Hindlimb muscle (tissue), 1 donor: Measurements from ENCODE around the gene SMIM7. TPM values are rescaled to one million over a fixed set of nuclear protein-coding genes. Genes with fewer than 3 reads are reported as not detected.
"Not testable (repeated sequence)": the region's sequence is repeated elsewhere in the genome, so short reads cannot be mapped to it uniquely, and the experiment has no call there.

ENCODE experiments used
- DNase-seq: peaks from one replicate; pipeline ENCODE4 v3.0.0-alpha.2; 2013
- polyA plus RNA-seq: library from polyadenylated mRNA; unstranded; fragments of 120-200 nt; gene quantifications from one replicate; pipeline ENCODE4 v1.2.1, GENCODE V29; 2013; ENCODE audit not compliant: insufficient read length

SMIM7 gene
- polyA plus RNA-seq, 1 donor: 52.2 TPM

GRCh38 chr19:16654627-16655026, 5.3 kb downstream of the SMIM7 start:
- no peak for DNase-seq

DNA sequence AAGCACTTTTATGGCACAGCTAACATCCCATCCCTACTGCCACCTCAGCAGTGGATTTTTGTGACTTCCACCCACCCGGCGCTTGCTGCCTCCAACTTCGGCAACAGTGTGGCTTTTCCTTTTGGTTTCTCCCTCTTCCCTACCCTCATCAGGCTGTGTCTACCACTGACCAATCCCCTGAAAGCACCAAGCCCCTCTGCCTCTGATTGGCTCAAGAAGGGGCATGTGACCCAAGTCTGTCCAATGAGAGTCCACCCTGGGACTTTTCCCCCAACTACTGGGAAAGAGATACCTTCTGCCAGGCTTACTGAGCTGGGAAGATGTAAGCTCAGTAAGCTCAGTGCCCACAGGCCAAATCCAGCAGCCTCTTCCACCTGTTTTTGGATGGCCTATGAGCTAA, 5.8 kb downstream of the SMIM7 start:
- DNase-seq: no peak

DNA sequence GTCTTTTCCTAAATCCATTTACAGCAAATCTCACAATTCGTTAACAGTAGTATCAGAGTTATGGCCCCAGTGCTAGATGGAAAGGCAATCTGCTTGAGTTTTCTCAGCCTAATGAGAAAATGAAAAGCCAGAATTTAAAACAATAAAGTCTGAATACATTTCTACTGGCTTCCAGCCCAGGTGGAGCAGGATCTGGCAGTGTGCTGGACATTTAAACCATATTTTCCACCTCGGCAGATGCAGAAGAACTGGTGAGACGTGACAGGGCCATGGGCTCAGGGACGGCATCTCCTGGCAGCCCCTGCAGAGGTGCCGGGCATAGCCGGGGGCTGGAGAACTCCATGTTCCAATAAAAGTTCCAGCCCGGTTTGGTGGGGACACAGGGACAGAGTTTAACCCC, 7.1 kb downstream of the SMIM7 start:
- peak; percentile 36 for DNase-seq

DNA sequence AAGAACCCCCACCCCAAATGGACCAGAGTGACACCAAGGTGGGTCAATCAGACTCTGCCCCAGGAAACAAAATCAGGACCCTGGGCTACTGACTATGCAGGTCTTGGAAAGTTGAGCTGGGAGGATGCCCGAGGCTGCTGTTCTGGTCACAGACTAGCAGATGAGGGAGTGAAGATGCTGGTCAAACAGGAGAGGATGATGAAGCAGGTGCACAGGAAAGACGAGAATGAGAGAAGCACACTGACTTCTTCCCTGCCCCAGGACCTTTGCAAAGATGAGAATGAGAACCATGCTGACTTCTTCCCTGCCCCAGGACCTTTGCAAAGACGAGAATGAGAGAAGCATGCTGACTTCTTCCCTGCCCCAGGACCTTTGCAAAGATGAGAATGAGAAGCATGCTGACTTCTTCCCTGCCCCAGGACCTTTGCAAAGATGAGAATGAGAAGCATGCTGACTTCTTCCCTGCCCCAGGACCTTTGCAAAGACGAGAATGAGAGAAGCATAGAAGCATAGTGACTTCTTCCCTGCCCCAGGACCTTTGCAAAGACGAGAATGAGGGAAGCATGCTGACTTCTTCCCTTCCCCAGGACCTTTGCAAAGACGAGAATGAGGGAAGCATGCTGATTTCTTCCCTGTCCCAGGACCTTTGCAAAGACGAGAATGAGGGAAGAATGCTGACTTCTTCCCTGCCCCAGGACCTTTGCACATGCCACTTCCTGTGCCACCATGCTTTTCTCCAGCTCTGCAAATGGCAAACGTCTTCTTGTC, 8.3 kb downstream of the SMIM7 start:
- DNase-seq: not testable (repeated sequence)

- DNase-seq: no peak
These were observed 9.1 kb downstream of the SMIM7 start for GRCh38 chr19:16650821-16651220.

- DNase-seq: no peak
These were observed 10.2 kb downstream of the SMIM7 start for GRCh38 chr19:16649734-16650133.

GRCh38 chr19:16645140-16645539, 14.8 kb downstream of the SMIM7 start:
- no peak for DNase-seq

GRCh38 chr19:16641695-16642094, 18.2 kb downstream of the SMIM7 start:
- DNase-seq: no peak

DNA sequence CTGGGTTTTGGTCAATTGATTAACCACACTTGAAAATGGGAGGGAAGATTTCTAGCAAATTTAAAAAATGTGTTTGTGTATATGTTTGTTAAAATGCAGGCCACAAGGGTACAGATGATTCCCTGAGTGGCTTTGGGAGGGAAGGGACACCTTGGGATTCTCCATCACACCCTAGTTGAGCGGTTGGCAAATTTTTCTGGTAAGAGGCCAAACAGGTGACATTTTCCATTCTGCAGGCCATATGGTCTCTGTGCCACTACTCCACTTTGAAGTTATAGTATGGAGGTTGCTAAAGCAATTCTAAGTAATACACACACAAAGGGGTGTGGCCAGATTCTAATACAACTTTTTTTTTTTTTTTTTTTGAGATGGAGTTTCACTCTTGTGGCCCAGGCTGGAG, 19.0 kb downstream of the SMIM7 start:
- DNase-seq: no peak

DNA sequence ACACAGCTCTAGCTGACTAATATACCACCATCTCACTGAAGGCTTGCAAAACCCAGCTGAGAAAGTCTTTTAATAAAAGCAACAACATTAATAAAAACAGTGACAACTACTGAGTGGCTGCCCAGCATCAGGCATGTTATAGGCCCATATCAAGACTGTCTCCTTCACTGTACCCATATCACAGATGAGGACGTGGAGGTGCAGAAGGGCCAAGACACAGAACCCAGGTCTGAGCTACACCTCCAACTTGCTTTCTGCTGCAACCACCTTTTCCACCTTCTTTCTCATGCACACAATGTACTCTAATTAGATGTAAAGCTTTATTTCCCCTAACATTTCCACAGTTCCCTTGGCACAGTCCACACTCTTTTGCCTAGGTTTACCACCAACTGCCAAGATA, 21.3 kb downstream of the SMIM7 start:
- no peak for DNase-seq

DNA sequence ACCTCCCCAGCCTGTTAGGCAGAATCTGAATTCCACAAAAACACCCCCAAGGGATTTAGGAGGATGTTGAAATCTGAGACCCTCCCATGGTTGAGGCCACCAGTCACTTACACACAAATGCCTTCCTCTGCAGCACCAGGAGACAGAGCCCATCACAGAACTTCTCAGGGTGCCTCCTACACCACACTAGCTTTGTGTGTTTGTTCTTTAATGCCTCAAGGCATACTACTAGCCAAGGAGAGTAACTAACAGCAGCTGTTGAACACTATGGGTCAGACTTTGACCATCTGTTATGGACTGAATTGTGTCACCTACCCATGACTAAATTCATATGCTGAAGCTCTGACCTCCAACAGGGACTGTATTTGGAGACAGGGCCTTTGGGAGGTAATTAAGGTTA, 22.4 kb downstream of the SMIM7 start:
- no peak for DNase-seq

GRCh38 chr19:16631465-16631864, 28.5 kb downstream of the SMIM7 start:
- no peak for DNase-seq

- peak; percentile 82 for DNase-seq
These were observed 30.8 kb downstream of the SMIM7 start for GRCh38 chr19:16628984-16629691.

DNA sequence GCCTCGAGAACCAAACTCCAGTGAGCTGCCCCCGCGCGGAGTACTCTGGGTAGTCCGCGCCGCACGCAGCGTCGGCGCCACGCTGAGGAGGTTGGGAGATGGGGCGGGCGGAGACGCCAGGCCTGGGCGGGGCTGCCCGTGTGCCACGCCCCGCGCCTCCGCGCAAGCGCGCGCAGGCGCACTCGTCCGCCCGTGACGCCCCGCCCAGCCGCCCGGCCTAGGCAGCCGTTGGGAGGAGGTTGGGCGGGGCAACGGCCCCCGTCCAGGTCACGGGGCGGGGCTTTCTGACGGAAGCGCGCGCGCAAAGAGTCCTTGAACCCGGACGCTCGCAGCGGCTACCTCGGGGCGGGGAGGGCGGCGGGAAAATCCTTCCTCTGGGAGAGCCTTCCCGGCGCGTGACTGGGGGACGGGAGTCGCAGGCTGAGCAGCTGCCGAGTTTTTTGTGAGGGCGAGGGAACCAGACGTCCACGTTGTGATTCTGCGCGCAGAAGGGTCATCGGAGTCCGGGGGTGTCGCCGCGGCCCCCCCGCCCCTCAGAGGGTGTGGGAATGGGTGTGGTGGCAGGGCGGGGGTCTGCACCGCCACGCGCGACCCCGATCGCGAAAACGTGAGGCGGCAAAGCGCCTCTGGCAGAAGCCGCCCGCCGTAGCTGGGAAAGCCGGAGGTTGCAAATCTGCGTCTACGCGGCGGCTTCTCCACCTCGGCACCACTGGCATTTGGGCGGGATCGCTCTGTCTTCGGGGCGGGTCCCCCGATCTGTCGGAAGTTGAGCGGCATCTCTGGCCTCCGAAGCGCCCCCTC, 31.6 kb downstream of the SMIM7 start, which contains the start of gene MED26:
Gene MED26, minus strand, starts transcription at position 22 of the 801 bp plus-strand sequence. CDS start 261 bp downstream, outside the sequence.
- DNase-seq: peak; percentile 99

DNA sequence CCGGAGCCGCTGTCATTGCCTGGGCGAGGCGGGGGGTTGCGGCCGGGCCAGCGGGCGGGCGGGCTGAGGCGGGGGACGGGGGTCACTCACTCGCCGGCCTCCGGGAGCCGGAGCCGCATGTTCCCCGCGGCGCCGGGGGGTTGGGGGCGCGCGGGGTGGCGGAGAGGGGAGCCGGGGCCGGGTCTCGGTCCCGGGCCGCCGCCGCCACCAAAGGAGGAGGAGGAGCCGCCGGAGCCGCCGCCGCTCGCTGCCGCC, 32.1 kb downstream of the SMIM7 start:
- DNase-seq: no peak

GRCh38 chr19:16627193-16627927, 32.6 kb downstream of the SMIM7 start:
- no peak for DNase-seq

DNA sequence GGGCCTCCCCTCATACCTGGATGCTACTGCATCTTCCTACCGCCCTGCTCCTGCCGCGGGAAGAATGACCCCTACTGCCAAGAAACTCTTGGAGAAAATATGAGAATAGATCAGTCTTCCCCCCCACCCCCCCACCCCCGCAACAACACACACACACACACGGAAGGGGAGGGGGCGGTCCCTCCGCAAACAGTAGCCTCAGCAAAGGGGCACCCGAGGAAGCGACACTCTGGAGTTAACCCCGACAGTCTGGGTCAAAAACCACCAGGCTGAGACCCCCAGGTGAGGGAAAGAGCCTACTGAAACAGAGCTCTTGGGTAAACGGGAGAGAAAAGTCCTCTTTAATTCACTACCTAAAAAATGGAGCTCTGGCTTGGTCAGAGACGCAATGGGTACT, 33.1 kb downstream of the SMIM7 start:
- DNase-seq: no peak

DNA sequence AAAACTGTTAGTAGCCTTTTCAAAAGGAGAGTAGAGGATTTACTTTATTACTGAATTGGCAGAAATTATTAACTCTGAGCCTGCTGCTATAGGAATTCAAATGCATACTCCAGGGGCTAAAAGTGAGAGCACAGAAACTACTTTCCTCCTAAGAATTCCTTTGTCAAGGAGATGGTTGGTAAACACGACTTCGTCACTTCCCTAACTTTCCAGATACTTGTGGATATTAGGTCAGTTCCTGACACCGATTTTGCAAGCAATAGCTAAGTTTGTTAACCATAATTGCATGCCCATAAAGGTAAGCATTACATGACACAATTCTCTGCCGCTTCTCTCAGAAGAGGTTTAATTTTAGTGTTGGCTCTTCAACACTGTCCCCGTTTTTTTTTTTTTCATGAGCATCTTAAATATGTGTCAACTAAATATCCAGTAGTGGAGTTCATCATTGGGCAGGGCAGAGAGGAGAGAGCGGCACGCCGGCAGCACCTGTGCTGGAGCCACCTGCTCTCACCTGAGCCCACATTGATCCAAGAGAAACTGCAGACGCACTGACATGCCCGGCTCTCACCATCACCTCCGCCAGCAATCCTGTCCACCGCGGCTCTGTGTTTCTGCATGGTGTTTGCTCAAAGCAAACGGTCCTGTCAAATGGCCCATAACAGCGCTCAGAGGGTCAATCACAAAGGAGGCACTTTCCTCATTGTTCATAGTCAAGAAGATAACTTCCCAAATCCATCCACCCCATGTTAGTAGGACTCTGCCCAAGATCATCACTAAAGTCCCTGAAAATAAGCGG, 34.6 kb downstream of the SMIM7 start:
- DNase-seq: no peak

GRCh38 chr19:16624236-16624635, 35.7 kb downstream of the SMIM7 start:
- no peak for DNase-seq

DNA sequence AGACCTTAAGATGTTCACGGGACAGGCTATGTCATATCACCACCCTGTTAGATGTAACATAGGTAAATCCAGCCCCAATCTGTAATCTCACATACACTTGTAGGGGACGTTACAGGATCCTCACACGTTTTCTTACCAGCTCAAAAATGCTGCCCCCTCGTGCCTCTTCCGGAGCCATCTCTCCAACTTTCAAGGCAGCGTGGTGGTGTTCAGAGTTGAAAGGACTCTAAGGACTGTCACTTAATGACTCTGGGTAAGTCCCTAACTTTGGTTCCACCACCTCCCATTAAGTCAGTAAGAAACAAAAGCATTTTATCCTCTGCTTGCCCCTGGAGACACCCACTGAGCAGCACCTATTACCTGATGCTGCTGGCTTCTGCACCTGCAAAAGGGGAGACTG, 36.4 kb downstream of the SMIM7 start:
- no peak for DNase-seq

DNA sequence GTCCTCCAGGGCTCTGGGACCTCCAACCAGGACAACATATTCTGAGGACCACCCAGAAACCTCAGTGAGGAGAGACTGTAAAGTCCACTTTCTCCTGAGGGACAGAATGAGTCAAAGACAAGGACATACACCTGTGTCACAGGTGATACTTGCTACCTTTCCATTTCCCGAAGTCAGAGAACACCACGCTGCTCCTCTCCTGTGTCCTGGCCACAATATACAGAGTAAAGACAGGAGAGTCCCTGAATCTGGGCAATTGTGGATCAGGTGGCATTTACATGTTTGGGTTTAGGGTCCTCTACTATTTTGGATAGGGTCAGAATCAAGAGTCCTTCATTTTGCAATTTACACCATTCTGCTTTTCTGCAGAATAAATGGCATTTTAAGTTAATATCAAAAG, 36.9 kb downstream of the SMIM7 start:
- no peak for DNase-seq
